Naive B cell (primary cell): ENCODE results near the gene CLCC1. TPM values are rescaled to one million over a fixed set of nuclear protein-coding genes. Genes with fewer than 3 reads are reported as not detected.
"Not testable (repeated sequence)": the region's sequence is repeated elsewhere in the genome, so short reads cannot be mapped to it uniquely, and the experiment has no call there.

Experiments
- ATAC-seq, 2 donors: fragments of 150-1000 bp; cut with Tn5 transposase; 2 replicates each; pipeline ENCODE4 v1.10.0; 2021; ENCODE audit warnings: low read depth in 2 of 2, mild to moderate bottlenecking in 2 of 2, moderate library complexity in 2 of 2
- DNase-seq: peaks from one replicate; pipeline ENCODE4 v3.0.0; 2022
- H3K27ac Mint-ChIP-seq, 6 donors: one replicate each; pipeline ENCODE4 v1.8.0; 2020 to 2022; ENCODE audit warnings: mild to moderate bottlenecking in 6 of 6, mixed read lengths in 6 of 6, moderate library complexity in 5 of 6, inconsistent platforms in 2 of 6
- H3K27me3 Mint-ChIP-seq, 3 donors: one replicate each; pipeline ENCODE4 v1.8.0; 2021 to 2022; ENCODE audit warnings: mixed read lengths in 3 of 3, mild to moderate bottlenecking in 1 of 3
- H3K36me3 Mint-ChIP-seq, 2 donors: one replicate each; pipeline ENCODE4 v1.8.0; 2020 to 2022; ENCODE audit warnings: mixed read lengths in 2 of 2, inconsistent platforms in 1 of 2, mild to moderate bottlenecking in 1 of 2
- H3K4me1 Mint-ChIP-seq, 3 donors: one replicate each; pipeline ENCODE4 v1.8.0; 2020 to 2022; ENCODE audit warnings: mixed read lengths in 3 of 3, inconsistent platforms in 1 of 3, mild to moderate bottlenecking in 1 of 3, moderate library complexity in 1 of 3
- H3K4me3 Mint-ChIP-seq, 8 donors: one replicate each; pipeline ENCODE4 v1.8.0; 2020 to 2022; ENCODE audit warnings: mild to moderate bottlenecking in 8 of 8, mixed read lengths in 8 of 8, moderate library complexity in 8 of 8, inconsistent platforms in 2 of 8
- H3K9me3 Mint-ChIP-seq, 7 donors: one replicate each; pipeline ENCODE4 v1.8.0; 2020 to 2022; ENCODE audit warnings: mixed read lengths in 7 of 7, mild to moderate bottlenecking in 5 of 7, inconsistent platforms in 2 of 7, moderate library complexity in 1 of 7
- polyA plus RNA-seq, 6 donors: library from polyadenylated mRNA; unstranded; fragments of 300-500 nt; fragmentation: Illumina TruSeq; gene quantifications; one replicate each; pipeline ENCODE4 v1.2.3, GENCODE V29; 2021; ENCODE audit warnings: low read depth in 6 of 6

The CLCC1 gene
- polyA plus RNA-seq, 6 donors from 2014 or later = 6.9 to 13.8 (median 11.1) TPM

DNA sequence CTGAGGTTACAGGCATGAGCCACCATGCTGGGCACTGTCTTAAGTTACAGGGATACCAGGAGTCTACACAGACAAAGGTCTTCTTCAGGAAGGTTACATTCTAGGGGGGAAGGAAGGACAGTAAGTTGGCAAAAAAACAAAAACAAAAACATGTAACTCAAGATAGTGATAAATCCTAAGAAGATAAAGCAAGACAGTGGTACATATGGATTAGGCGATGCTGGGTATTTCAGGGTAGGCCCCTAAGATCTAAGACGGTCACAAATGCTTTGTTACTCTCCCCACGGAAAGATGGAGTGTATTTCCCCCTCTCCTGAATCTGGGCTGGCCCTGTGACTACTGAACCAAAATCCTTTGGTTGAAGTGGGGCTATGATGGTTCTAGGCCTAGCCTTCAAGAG, 8.2 kb downstream of the CLCC1 start:
- Mint-ChIP-seq H3K4me1 (peaks cover 27 to 32% (median 29%) of the 10 kb centered on the region in 3 donors), H3K36me3 (peaks cover 6 to 8% of the 10 kb centered on the region in 2 donors), H3K4me3 (no peak overlapping the region), H3K27me3 (no peaks in the 10 kb centered on the region), H3K9me3 (peaks cover 0 to 2% (median 0%) of the 10 kb centered on the region in 7 donors), H3K27ac (peak overlapping the region in 2 of 6 donors; percentile 47 to 58)
- ATAC-seq = no peak
- DNase-seq = no peak

DNA sequence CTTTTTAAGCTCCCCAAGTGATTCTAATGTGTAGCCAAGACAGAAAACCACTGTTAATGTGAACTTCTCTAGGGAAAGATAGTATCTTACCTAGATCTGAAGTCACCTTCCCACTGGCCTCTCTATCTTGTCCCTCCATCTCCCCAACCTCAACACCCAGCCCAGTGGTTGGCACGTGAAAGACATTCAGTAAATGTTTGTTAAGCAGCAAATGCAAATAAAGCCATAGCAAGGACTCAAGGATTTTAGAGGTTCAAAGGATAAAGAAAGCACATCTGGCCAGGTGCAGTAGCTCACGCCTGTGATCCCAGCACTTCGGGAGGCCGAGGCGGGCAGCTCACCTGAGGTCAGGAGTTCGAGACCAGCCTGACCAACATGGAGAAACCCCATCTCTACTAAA, 9.8 kb downstream of the CLCC1 start:
- peaks cover 0 to 2% (median 0%) of the 10 kb centered on the region in 7 donors for H3K9me3 Mint-ChIP-seq
- H3K27ac Mint-ChIP-seq = peak overlapping the region in 3 of 6 donors; percentile 14 to 62 (median 32)
- H3K4me1 Mint-ChIP-seq = peaks cover 28 to 35% (median 30%) of the 10 kb centered on the region in 3 donors
- ATAC-seq (no peak), DNase-seq (no peak)
- H3K27me3 Mint-ChIP-seq = no peaks in the 10 kb centered on the region
- no peak overlapping the region for H3K4me3 Mint-ChIP-seq
- H3K36me3 Mint-ChIP-seq = peaks cover 6 to 8% of the 10 kb centered on the region in 2 donors

DNA sequence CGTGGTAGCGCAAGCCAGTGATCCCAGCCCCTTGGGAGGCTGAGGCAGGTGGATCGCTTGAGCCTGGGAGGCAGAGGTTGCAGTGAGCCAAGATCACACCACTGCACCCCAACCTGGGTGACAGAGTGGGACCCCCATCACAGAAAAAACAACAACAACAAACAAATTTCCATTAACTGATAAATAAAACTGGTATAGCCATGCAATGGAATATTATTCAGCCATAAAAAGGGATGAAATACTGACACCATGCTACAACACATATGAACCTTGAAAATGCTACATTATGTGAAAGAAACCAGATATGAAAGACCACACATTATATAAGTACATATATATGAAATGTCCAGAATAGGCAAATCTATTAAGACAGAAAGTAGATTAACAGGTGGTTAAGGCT, 12.0 kb downstream of the CLCC1 start:
- Mint-ChIP-seq H3K27me3 (no peaks in the 10 kb centered on the region), H3K36me3 (peaks cover 0 to 8% of the 10 kb centered on the region in 2 donors), H3K4me1 (peaks cover 24 to 35% (median 28%) of the 10 kb centered on the region in 3 donors), H3K4me3 (no peak overlapping the region), H3K9me3 (peaks cover 0 to 2% (median 0%) of the 10 kb centered on the region in 7 donors), H3K27ac (no peak overlapping the region)
- no peak for DNase-seq
- ATAC-seq = no peak

DNA sequence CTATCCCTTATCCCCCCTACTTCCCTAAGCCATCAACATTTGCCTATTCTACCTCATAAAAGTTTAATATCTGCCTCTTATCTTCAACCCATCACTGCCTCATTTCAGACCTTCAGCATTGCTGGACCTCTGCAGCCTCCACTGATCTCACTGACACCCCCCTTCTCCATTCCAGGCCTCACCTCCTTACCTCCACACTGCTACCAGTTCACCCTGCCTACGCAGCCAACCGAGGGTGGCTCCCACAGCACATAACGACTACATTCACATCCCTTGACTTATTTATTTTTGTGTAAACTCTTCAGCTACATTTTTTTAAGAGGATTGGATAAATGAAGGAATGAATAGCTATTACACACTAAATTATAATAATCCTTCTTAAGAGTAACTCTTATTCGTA, 14.2 kb downstream of the CLCC1 start:
- Mint-ChIP-seq H3K4me3 (peak overlapping the region in 1 of 8 donors; percentile 0), H3K27me3 (no peaks in the 10 kb centered on the region), H3K4me1 (peaks cover 19 to 29% (median 19%) of the 10 kb centered on the region in 3 donors), H3K36me3 (peaks cover 6 to 13% of the 10 kb centered on the region in 2 donors), H3K9me3 (peaks cover 0 to 2% (median 0%) of the 10 kb centered on the region in 7 donors), H3K27ac (peak overlapping the region in 5 of 6 donors; percentile 55 to 94 (median 73))
- ATAC-seq (no peak), DNase-seq (no peak)

DNA sequence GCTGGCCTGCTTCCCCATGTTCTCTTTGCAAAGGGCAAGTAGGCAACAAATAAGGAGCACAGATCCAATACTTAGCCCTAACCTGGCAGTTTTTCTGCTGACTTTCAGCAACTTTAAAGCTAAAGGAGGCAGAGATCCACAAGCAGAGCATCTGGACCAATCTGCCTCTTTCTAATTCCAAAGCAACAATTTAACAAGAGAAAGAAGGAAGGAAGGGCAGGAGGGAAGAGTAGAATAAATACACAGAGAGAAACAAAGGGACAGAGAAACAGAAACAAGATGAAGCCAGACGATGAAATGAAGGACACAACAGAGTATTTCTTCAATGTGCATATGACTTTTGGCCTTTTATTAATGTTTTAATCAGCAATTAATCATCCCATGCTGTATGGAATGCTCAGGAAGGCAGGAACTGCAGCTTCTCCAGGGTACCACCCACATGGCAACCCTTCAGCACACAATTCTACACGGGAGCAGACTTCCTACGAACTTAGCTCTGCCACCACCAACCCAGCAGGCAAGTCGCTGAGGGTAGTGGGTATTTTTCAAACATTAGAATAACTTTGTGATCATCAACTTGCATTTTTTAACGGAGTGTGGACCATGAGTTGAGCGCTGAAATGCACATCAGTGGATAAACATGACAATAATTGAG, 15.3 kb downstream of the CLCC1 start:
- Mint-ChIP-seq H3K4me3 (peak overlapping the region in 4 of 8 donors; percentile 5 to 23 (median 16)), H3K9me3 (peaks cover 0 to 2% (median 0%) of the 10 kb centered on the region in 7 donors), H3K4me1 (peaks cover 14 to 21% (median 16%) of the 10 kb centered on the region in 3 donors), H3K27me3 (no peaks in the 10 kb centered on the region), H3K27ac (peak overlapping the region in 5 of 6 donors; percentile 18 to 84 (median 55)), H3K36me3 (peaks cover 8 to 14% of the 10 kb centered on the region in 2 donors)
- ATAC-seq (no peak), DNase-seq (no peak)

DNA sequence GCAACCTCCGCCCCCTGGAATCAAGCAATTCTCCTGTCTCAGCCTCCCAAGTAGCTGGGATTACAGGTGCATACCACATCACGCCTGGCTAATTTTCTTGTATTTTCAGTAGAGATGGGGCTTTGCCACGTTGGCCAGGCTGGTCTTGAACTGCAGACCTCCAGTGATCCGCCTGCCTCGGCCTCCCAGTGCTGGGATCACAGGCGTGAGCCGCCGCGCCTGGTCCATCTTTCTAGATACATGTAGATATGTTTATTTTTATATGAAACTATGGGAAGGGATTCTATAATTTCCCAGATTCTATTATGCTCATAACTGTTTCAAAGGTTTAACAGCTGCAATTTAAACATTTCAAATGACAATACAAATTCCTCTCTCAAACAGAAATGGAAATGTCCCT, 27.1 kb downstream of the CLCC1 start:
- H3K9me3 Mint-ChIP-seq = no peaks in the 10 kb centered on the region
- DNase-seq (no peak), ATAC-seq (no peak)
- H3K4me3 Mint-ChIP-seq = no peak overlapping the region
- no peaks in the 10 kb centered on the region for H3K27me3 Mint-ChIP-seq
- H3K4me1 Mint-ChIP-seq = no peaks in the 10 kb centered on the region
- H3K36me3 Mint-ChIP-seq = peaks cover 16 to 23% of the 10 kb centered on the region in 2 donors
- H3K27ac Mint-ChIP-seq = no peak overlapping the region

DNA sequence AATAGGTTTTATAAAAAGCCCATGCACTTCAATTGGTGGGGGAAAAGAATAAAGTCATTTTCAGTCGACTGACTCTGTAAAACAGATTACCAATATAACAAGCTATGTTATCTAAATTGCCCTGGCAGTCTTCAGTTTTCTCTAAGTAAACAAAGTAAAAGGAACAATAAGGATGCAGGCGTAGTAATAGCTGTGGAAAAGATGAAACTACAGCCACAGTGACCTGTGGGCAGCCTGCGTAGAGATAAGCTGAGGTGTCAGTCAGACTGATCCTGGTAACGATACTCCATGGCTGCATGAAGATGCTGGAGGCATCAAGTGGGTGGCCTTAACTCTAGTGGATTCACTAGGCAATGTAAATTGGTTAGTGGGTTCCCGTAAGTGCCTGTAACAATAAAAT, 29.3 kb downstream of the CLCC1 start:
- H3K9me3 Mint-ChIP-seq = no peaks in the 10 kb centered on the region
- ATAC-seq (no peak), DNase-seq (no peak)
- no peaks in the 10 kb centered on the region for H3K27me3 Mint-ChIP-seq
- H3K4me3 Mint-ChIP-seq = no peak overlapping the region
- H3K36me3 Mint-ChIP-seq = peaks cover 16 to 35% of the 10 kb centered on the region in 2 donors
- peak overlapping the region in 1 of 6 donors; percentile 7 for H3K27ac Mint-ChIP-seq
- H3K4me1 Mint-ChIP-seq = no peaks in the 10 kb centered on the region

DNA sequence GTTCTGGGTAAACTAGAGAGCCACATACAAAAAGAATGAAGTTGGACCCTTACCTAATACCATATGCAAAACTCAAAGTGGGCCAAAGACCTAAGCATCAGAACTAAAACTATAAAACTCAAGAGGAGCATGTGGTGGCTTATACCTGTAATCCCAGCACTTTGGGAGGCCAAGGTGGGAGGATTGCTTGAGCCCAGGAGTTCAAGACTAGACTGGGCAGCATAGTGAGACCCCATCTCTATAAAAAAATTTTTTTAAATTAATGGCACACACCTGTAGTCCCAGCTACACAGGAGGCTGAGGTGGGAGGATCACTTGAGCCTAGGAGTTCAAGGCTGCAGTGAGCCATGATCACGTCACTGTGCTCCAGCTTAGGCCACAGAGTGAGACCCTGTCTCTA, 35.7 kb downstream of the CLCC1 start:
- not testable (repeated sequence) for ATAC-seq, H3K4me1 Mint-ChIP-seq, H3K9me3 Mint-ChIP-seq, H3K27me3 Mint-ChIP-seq, H3K4me3 Mint-ChIP-seq, DNase-seq
- Mint-ChIP-seq H3K27ac (peak overlapping the region in 1 of 6 donors; percentile 6), H3K36me3 (peaks cover 0 to 20% of the 10 kb centered on the region in 2 donors)

DNA sequence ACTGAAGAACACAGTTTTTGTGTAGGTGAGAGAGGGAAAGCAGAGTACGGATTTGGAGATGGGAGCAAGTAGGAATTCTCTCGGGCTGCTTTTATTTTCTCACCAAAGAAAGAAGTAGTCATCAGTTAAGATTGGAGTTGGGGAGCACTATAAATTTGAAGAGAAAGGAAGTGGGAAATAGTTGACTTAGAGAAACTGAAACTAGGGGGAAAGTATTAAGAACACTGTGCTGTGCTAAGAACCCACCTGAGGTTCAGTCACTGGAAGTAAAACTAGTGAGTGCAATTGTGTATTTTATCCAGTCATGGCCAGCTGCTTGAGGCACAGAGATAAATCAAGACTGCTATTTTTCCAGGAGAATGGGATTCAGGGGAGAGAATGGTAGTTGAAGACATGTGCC, 37.4 kb downstream of the CLCC1 start:
- H3K27ac Mint-ChIP-seq = no peak overlapping the region
- peaks cover 0 to 16% of the 10 kb centered on the region in 2 donors for H3K36me3 Mint-ChIP-seq
- no peak overlapping the region for H3K4me3 Mint-ChIP-seq
- no peaks in the 10 kb centered on the region for H3K4me1 Mint-ChIP-seq
- H3K9me3 Mint-ChIP-seq = no peaks in the 10 kb centered on the region
- no peak for DNase-seq
- no peak for ATAC-seq
- no peaks in the 10 kb centered on the region for H3K27me3 Mint-ChIP-seq

DNA sequence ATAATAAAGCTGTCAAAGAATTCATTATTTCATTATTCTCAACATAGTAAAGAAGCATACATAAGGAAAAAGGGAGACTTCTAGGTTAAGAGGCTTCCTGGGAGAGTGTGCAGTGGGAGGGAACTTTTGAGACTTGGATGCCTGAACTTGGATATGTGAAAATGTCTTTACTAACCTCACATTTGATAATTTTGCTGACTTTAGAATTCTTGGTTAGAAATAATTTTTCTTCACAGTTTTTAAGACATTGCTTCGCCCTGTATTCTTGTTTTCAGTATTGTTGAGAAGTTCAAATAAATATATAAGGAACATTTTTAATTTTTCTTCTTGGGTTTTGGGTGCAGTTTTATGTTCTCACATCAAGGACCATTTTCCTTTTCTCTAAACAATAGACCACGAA, 46.5 kb downstream of the CLCC1 start:
- DNase-seq = no peak
- no peak for ATAC-seq
- H3K27me3 Mint-ChIP-seq = no peaks in the 10 kb centered on the region
- H3K27ac Mint-ChIP-seq = no peak overlapping the region
- H3K4me3 Mint-ChIP-seq = no peak overlapping the region
- H3K36me3 Mint-ChIP-seq = no peaks in the 10 kb centered on the region
- no peaks in the 10 kb centered on the region for H3K9me3 Mint-ChIP-seq
- no peaks in the 10 kb centered on the region for H3K4me1 Mint-ChIP-seq

Other genes with a start within 250 kb of the CLCC1 start
- 10 to 100 TPM; 40.5 to 52.0 (median 44.2) TPM for gene STXBP3, start 216.8 kb downstream of the CLCC1 start, polyA plus RNA-seq
- not detected for gene AKNAD1, start 106.4 kb downstream of the CLCC1 start, polyA plus RNA-seq
- gene GPSM2, start 86.5 kb downstream of the CLCC1 start, polyA plus RNA-seq = 1 to 10 TPM; 1.2 to 5.1 (median 3.6) TPM
- 1 to 10 TPM; 3.4 to 8.7 (median 6.5) TPM for gene WDR47, start 78.6 kb upstream of the CLCC1 start, polyA plus RNA-seq
- gene TAF13, start 112.5 kb upstream of the CLCC1 start, polyA plus RNA-seq = 1 to 10 TPM in 4 of 6 donors, under 1 TPM in 2; 0.43 to 2.3 (median 1.2) TPM
- gene TMEM167B, start 127.3 kb upstream of the CLCC1 start, polyA plus RNA-seq = 10 to 100 TPM; 20.8 to 44.2 (median 36.0) TPM
- gene ELAPOR1, start 150.6 kb upstream of the CLCC1 start, polyA plus RNA-seq = under 1 TPM in 3 of 6 donors, not detected in 3; 0.04 to 0.65 (median 0.62) TPM